KG1 (cell line): ENCODE measurements around the gene ADAMTS14.

Experiments used
- DNase-seq: peaks from one replicate; lab custom pipeline; 2025; lab: John Stamatoyannopoulos, UW

The ADAMTS14 gene

DNA sequence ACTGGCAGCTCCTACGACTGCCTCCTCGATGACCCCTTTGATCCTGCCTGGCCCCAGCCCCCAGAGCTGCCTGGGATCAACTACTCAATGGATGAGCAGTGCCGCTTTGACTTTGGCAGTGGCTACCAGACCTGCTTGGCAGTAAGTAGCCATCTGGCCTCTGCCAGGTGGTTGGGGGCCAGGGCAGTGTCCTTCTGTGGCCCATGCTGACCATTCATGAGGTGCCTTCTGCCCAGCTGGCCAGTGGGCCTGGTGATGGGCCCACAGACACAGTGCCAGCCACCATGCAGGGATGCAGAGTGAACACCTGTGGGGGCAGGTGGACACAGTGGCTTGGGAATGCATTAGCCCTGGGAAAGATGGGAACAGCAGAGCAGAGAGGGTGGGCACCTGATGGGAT is 62.9 kb downstream of the ADAMTS14 start:
- no peak for DNase-seq

- DNase-seq = no peak
These were observed 64.2 kb downstream of the ADAMTS14 start for GRCh38 chr10:70736525-70736924.

DNA sequence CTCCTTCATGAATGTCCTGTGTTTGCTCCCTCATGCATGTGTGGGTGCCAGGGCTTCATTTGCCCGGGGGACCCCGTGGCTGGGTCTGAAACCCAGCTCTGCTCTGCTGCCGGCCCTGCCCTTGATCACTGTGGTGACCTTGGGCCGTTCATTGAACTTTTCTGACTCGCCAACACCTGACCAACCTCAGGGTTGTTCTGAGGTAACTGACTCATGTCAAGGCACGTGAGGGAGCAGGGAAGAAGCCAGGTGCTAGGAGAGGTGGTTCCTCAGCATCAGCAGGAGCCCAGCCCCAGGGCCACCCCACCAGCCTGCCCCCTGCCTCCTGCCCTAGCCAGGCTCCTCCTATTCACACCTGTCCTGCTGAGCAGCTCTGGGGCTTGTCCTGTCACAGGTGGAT is 64.9 kb downstream of the ADAMTS14 start:
- no peak for DNase-seq

GRCh38 chr10:70738006-70738760 is 65.9 kb downstream of the ADAMTS14 start:
- DNase-seq = no peak

GRCh38 chr10:70738761-70739121 is 66.4 kb downstream of the ADAMTS14 start:
- no peak for DNase-seq

GRCh38 chr10:70740406-70741288 is 68.3 kb downstream of the ADAMTS14 start:
- no peak for DNase-seq

DNA sequence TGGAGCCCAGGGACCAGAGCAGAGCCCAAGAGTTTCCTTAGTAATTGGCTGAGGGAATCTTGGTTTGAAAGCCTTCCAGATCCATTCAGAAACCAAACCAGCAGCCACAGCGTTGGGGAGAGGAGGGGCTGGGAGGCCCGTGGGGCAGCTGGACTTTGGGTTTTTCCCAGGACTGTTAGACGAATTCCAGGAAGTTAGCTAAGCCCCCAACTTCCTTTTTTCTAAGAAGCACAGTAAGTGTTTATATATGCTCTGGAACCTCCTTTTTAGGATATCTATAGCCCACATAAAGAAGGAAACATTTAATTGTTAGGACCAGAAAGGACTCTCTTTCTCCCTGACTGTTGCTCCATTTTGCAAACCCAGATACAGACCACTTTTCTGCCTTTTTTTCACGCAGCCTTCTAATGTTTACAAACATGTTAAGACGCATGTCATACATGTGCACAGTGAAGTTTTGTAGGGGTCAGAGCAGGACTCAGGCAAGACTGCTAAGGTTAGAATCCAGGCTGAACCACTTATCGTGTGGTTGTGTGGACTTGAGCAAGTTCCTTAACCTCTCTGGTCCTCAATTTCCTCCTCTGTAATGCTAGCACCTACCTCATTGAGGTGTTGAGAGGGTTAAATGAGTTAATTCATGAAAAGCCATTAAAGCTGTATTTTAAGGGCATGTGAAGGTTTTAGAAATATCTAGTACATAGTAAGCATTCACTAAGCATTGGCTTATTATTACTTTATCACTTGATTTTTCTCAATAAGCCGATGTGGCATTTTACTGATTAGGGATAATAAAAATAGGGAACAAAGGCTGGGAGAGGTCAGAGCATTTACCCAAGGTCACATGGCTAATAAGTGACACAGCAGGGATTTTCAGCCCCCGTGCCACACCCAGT is 70.5 kb downstream of the ADAMTS14 start:
- no peak for DNase-seq

DNA sequence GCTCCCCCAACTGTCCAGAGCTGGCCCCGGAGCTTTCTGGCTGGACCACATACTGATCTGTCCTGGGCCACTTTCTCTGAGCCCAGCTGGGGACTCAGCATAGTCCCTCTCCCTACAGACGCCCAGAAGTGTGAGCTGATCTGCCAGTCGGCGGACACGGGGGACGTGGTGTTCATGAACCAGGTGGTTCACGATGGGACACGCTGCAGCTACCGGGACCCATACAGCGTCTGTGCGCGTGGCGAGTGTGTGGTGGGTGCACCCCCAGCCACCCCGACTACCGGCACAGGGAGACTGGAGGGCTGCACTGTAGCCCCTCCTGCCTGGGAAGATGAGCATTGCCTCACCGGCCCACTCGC is 71.1 kb downstream of the ADAMTS14 start:
- DNase-seq = no peak

DNA sequence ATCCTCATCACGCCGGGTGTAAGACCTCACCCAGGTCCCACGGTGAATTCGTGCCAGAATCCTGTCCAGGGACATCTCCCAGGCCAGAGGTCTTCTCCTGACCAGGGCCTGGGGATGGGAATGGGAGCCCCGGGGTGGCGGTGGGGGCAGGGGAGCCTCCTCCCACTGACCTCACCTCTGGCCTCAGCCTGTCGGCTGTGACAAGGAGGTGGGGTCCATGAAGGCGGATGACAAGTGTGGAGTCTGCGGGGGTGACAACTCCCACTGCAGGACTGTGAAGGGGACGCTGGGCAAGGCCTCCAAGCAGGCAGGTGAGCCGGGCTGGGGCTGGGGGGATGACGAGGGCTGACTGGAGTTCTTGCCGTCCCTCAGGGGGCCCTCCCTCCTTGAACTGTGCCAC is 71.6 kb downstream of the ADAMTS14 start:
- DNase-seq = no peak

GRCh38 chr10:70744617-70745143 is 72.4 kb downstream of the ADAMTS14 start:
- no peak for DNase-seq

- no peak for DNase-seq
These were observed 73.2 kb downstream of the ADAMTS14 start for GRCh38 chr10:70745555-70745954.

GRCh38 chr10:70747192-70747965 is 75.1 kb downstream of the ADAMTS14 start:
- no peak for DNase-seq

DNA sequence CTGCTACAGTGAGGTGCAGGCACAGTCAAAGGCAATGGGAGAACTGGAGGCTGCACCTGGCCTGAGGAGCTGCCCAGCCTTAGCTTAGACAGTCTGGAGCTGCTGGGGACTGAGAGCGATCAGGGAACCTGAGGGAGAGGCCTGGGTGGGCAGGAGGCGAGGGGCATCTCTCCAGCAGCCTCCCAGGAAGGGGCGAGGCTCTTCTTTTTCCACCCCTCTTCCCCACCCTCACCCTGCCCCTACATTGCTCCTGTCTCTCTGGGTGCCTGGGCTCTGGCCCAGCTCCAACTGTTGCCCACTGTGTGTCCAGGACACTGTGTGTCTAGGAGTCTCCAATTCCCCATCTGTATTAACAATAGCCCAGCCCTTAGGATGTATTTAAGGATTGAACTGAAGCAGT is 76.0 kb downstream of the ADAMTS14 start:
- DNase-seq = no peak

- no peak for DNase-seq
These were observed 76.7 kb downstream of the ADAMTS14 start for GRCh38 chr10:70748801-70749573.

GRCh38 chr10:70749756-70750155 is 77.5 kb downstream of the ADAMTS14 start:
- no peak for DNase-seq

DNA sequence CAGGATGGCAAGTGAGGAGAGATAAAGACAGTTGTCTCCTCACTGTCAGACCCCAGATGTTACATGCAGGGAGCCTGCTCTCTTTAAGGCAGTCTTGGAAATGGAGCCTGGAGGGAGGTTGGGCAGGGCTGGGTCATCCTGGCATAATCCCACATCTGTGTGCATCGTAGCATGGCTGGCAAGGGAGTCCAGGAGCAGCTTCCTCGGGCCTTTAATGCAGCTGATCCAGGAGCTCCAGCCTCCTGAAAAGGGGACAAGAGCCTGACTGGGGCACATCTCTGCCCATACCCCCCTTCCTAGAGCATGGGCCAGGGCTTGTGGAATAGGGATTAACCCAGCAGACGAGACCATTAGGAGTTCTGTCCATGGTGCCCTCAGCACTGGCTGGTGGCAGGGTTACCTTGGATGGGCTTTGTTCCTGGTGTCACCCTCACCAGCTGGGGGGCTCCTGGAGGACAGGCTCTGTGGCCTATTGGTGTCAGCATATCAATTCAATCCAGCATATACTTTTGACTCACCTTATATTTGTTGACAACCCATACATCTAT is 77.9 kb downstream of the ADAMTS14 start:
- DNase-seq = no peak

DNA sequence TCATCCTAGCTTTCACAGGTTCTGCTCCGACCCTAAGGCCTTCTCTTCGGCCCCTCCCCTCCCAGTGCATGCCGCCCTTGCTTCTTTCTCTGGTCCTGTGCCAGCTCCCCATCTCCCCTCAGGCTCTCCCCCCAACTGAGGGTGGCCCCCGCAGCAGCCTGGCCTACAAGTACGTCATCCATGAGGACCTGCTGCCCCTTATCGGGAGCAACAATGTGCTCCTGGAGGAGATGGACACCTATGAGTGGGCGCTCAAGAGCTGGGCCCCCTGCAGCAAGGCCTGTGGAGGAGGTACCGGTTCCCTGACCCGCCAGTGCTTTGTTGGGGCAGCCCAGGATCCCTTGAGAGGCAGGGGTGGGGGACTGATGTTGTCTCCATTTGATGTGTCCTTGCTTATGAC is 79.0 kb downstream of the ADAMTS14 start:
- no peak for DNase-seq

DNA sequence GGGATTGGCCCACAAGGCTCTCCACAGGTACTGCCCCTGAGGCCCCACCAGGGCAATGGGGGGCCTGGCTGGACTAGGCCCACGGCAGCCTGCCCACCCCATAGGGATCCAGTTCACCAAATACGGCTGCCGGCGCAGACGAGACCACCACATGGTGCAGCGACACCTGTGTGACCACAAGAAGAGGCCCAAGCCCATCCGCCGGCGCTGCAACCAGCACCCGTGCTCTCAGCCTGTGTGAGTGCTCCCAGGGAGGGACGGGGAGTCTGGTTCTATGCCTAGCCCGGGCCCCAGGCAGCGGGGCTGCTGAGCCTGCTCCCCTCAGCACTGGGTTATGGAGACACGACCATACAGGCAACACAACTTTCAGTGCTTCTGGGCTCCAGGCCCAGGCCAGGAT is 79.7 kb downstream of the ADAMTS14 start:
- no peak for DNase-seq

GRCh38 chr10:70752571-70752970 is 80.3 kb downstream of the ADAMTS14 start:
- DNase-seq = no peak

- no peak for DNase-seq
These were observed 80.8 kb downstream of the ADAMTS14 start for GRCh38 chr10:70753026-70753663.
